Chondrocyte (in vitro differentiated cells): ENCODE measurements around the gene SLC25A45. TPM values are rescaled to one million over a fixed set of nuclear protein-coding genes. Genes with fewer than 3 reads are reported as not detected.
A peak's percentile ranks its signal among the peaks of the same experiment; 100 is the strongest.

Source experiments
- DNase-seq: peaks from one replicate; pipeline ENCODE4 v3.0.0; 2021; ENCODE audit warnings: mixed read lengths, low spot score
- H3K27ac Mint-ChIP-seq: one replicate; pipeline ENCODE4 v1.8.0; 2021; ENCODE audit warnings: mild to moderate bottlenecking, moderate library complexity, mixed read lengths; ENCODE audit not compliant: unreplicated experiment
- H3K27me3 Mint-ChIP-seq: 2 replicates; pipeline ENCODE4 v1.8.0; 2021; ENCODE audit warnings: low read depth, mixed read lengths
- H3K36me3 Mint-ChIP-seq: 2 replicates; pipeline ENCODE4 v1.8.0; 2021; ENCODE audit warnings: low read depth, mixed read lengths
- H3K4me1 Mint-ChIP-seq: 2 replicates; pipeline ENCODE4 v1.8.0; 2021; ENCODE audit warnings: low read depth, mild to moderate bottlenecking, mixed read lengths
- H3K4me3 Mint-ChIP-seq: one replicate; pipeline ENCODE4 v1.8.0; 2021; ENCODE audit warnings: mild to moderate bottlenecking, moderate library complexity, mixed read lengths; ENCODE audit not compliant: unreplicated experiment
- H3K9me3 Mint-ChIP-seq: 2 replicates; pipeline ENCODE4 v1.8.0; 2021; ENCODE audit warnings: low read depth, mixed read lengths
- CTCF ChIP-seq: fragments of 200-600 bp; sonication (generic); IDR thresholded peaks from 2 replicates; pipeline ENCODE4 v1.5.0; 2021; ENCODE audit warnings: antibody characterized with exemption, mild to moderate bottlenecking, moderate library complexity
- total RNA-seq: library from RNA; stranded (reverse); gene quantifications from 3 replicates; pipeline ENCODE4 v1.2.1, GENCODE V29; 2021

Gene SLC25A45
- total RNA-seq, 1 donor from 2014 or later: 11.7 TPM

- no peak for TF ChIP-seq CTCF
- Mint-ChIP-seq H3K4me1 (peaks cover 84% of the 10 kb centered on the region), H3K9me3 (no peaks in the 10 kb centered on the region), H3K4me3 (peak overlapping the region; percentile 82), H3K27me3 (no peaks in the 10 kb centered on the region), H3K36me3 (peaks cover 50% of the 10 kb centered on the region), H3K27ac (peak overlapping the region; percentile 100)
- no peak for DNase-seq
Observed at GRCh38 chr11:65425971-65426838, 43.8 kb upstream of the SLC25A45 start.

GRCh38 chr11:65425105-65425970, 42.9 kb upstream of the SLC25A45 start:
- H3K9me3 Mint-ChIP-seq: no peaks in the 10 kb centered on the region
- no peak for DNase-seq
- H3K27me3 Mint-ChIP-seq: no peaks in the 10 kb centered on the region
- peak; percentile 45 for TF ChIP-seq CTCF
- H3K36me3 Mint-ChIP-seq: peaks cover 50% of the 10 kb centered on the region
- H3K4me1 Mint-ChIP-seq: peaks cover 86% of the 10 kb centered on the region
- peak overlapping the region; percentile 82 for H3K4me3 Mint-ChIP-seq
- peak overlapping the region; percentile 100 for H3K27ac Mint-ChIP-seq

GRCh38 chr11:65424205-65425104, 42.0 kb upstream of the SLC25A45 start:
- Mint-ChIP-seq H3K36me3 (peaks cover 48% of the 10 kb centered on the region), H3K4me1 (peaks cover 86% of the 10 kb centered on the region), H3K4me3 (peak overlapping the region; percentile 82), H3K27ac (peak overlapping the region; percentile 100), H3K9me3 (no peaks in the 10 kb centered on the region), H3K27me3 (no peaks in the 10 kb centered on the region)
- TF ChIP-seq CTCF: no peak
- no peak for DNase-seq

- peaks cover 47% of the 10 kb centered on the region for H3K36me3 Mint-ChIP-seq
- peak overlapping the region; percentile 100 for H3K27ac Mint-ChIP-seq
- DNase-seq: no peak
- H3K9me3 Mint-ChIP-seq: no peaks in the 10 kb centered on the region
- TF ChIP-seq CTCF: no peak
- peaks cover 87% of the 10 kb centered on the region for H3K4me1 Mint-ChIP-seq
- no peaks in the 10 kb centered on the region for H3K27me3 Mint-ChIP-seq
- H3K4me3 Mint-ChIP-seq: peak overlapping the region; percentile 82
Observed at GRCh38 chr11:65423516-65424204, 41.2 kb upstream of the SLC25A45 start.
